Hepatic stellate cell (primary cell): ENCODE results near the gene ID1.
"Not testable (repeated sequence)": the region's sequence is repeated elsewhere in the genome, so short reads cannot be mapped to it uniquely, and the experiment has no call there.

ENCODE experiments used
- DNase-seq: peaks from one replicate; pipeline ENCODE4 v3.0.0; 2011; ENCODE audit warnings: low spot score

ID1 gene

GRCh38 chr20:31573555-31574321 is 31.4 kb upstream of the ID1 start:
- DNase-seq, result no peak

- DNase-seq, result not testable (repeated sequence)
Observed at GRCh38 chr20:31574986-31575385, 30.1 kb upstream of the ID1 start.

GRCh38 chr20:31576751-31577150 is 28.3 kb upstream of the ID1 start:
- DNase-seq, result no peak

- no peak for DNase-seq
Observed at GRCh38 chr20:31577194-31577593, 27.9 kb upstream of the ID1 start.

GRCh38 chr20:31578448-31579138 is 26.5 kb upstream of the ID1 start:
- no peak for DNase-seq

- DNase-seq, result no peak
Observed at GRCh38 chr20:31579245-31579644, 25.8 kb upstream of the ID1 start.

- DNase-seq, result not testable (repeated sequence)
Observed at GRCh38 chr20:31579941-31580651, 25.0 kb upstream of the ID1 start.

- DNase-seq, result no peak
Observed at GRCh38 chr20:31580706-31581105, 24.4 kb upstream of the ID1 start.

GRCh38 chr20:31581391-31581790 is 23.7 kb upstream of the ID1 start:
- DNase-seq, result no peak

- DNase-seq, result no peak
Observed at GRCh38 chr20:31587545-31588389, 17.3 kb upstream of the ID1 start.

- DNase-seq, result no peak
Observed at GRCh38 chr20:31590717-31591225, 14.3 kb upstream of the ID1 start.

GRCh38 chr20:31593221-31594001 is 11.7 kb upstream of the ID1 start:
- DNase-seq, result peak; percentile 61

- no peak for DNase-seq
Observed at GRCh38 chr20:31594002-31594557, 11.0 kb upstream of the ID1 start.

- no peak for DNase-seq
Observed at GRCh38 chr20:31594558-31595379, 10.3 kb upstream of the ID1 start.

GRCh38 chr20:31595380-31595653 is 9.8 kb upstream of the ID1 start:
- DNase-seq, result no peak

GRCh38 chr20:31595654-31596411 is 9.3 kb upstream of the ID1 start:
- DNase-seq, result peak; percentile 71

GRCh38 chr20:31596412-31596715 is 8.7 kb upstream of the ID1 start:
- not testable (repeated sequence) for DNase-seq

- DNase-seq, result no peak
Observed at GRCh38 chr20:31596831-31597480, 8.1 kb upstream of the ID1 start.

- DNase-seq, result no peak
Observed at GRCh38 chr20:31597481-31597855, 7.6 kb upstream of the ID1 start.
